ENCODE data around the gene UBE2A. TPM values are rescaled to one million over a fixed set of nuclear protein-coding genes. Genes with fewer than 3 reads are reported as not detected.

UBE2A gene
- total RNA-seq, 6 experiments from 2014 or later, result 11.9 to 20.4 (median 16.2) TPM

- no peaks in the 10 kb centered on the region for H3K36me3 ChIP-seq
- ATAC-seq (no peak), DNase-seq (no peak)
- no peaks in the 10 kb centered on the region for H3K4me1 ChIP-seq
- no peak overlapping the region for H3K4me3 ChIP-seq
- no peak for TF ChIP-seq CTCF (IDR thresholded peaks at IDR 0.05)
- no peak for TF ChIP-seq POLR2A (IDR thresholded peaks at IDR 0.05)
- WGBS (ENCODE audit: insufficient coverage, low coverage, low lambda C conversion rate, missing lambda C conversion rate), result 47% methylated on average over 2 of the region's 2 CpGs
- H3K27me3 ChIP-seq, result no peaks in the 10 kb centered on the region
- intact Hi-C loops (cut with DNase I), result no loop called here
- no peak overlapping the region for H3K27ac ChIP-seq
- no peaks in the 10 kb centered on the region for H3K9me3 ChIP-seq
These were observed 9.2 kb downstream of the UBE2A start for GRCh38 chrX:119583431-119584059.

GRCh38 chrX:119589810-119590209 is 15.4 kb downstream of the UBE2A start:
- no peak overlapping the region for H3K4me3 ChIP-seq
- no peak overlapping the region for H3K27ac ChIP-seq
- H3K36me3 ChIP-seq, result peaks cover 0 to 5% (median 0%) of the 10 kb centered on the region in 4 donors
- TF ChIP-seq POLR2A (IDR thresholded peaks at IDR 0.05) (no peak), CTCF (IDR thresholded peaks at IDR 0.05) (no peak)
- DNase-seq (no peak), ATAC-seq (no peak)
- intact Hi-C loops (cut with DNase I), result no loop called here
- no peaks in the 10 kb centered on the region for H3K4me1 ChIP-seq
- no peaks in the 10 kb centered on the region for H3K27me3 ChIP-seq
- H3K9me3 ChIP-seq, result no peaks in the 10 kb centered on the region
- whole genome bisulfite sequencing (ENCODE audit: insufficient coverage, low coverage, low lambda C conversion rate, missing lambda C conversion rate), result 86% methylated on average over 5 of the region's 5 CpGs

DNA sequence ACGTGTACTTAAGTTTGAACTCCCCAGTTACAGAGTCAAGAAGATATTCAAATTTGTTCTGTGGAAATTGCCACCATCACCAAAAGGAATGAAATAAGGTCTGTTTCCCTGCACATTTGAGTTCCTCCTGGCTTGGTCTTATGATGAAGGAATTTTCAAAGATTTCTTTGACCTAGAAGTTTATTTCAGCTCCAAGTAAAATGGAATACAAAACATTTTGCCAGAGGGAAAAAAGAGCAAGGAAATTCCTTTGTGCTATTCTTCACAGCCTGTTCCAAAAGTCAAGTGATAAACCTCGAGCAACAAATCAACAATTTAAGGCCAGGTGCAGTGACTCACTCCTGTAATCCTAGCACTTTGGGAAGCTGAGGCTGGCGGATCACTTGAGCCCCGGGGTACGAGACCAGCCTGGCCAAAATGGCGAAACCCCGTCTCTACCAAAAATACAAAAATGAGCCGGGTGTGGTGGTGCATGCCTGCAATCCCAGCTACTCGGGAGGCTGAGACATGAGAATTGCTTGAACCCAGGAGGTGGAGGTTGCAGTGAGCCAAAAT is 28.4 kb downstream of the UBE2A start:
- WGBS (ENCODE audit: insufficient coverage, low coverage, low lambda C conversion rate, missing lambda C conversion rate), result 66% methylated on average over 9 of the region's 9 CpGs
- intact Hi-C loops (cut with DNase I), result no loop called here
- Histone ChIP-seq H3K4me3 (no peak overlapping the region), H3K27ac (no peak overlapping the region), H3K36me3 (no peaks in the 10 kb centered on the region), H3K9me3 (no peaks in the 10 kb centered on the region), H3K4me1 (no peaks in the 10 kb centered on the region), H3K27me3 (no peaks in the 10 kb centered on the region)
- TF ChIP-seq CTCF (IDR thresholded peaks at IDR 0.05), result no peak
- no peak for TF ChIP-seq POLR2A (IDR thresholded peaks at IDR 0.05)
- ATAC-seq (no peak), DNase-seq (no peak)

- Histone ChIP-seq H3K4me3 (peak overlapping the region; percentile 65 to 70 (median 66)), H3K27me3 (no peaks in the 10 kb centered on the region), H3K27ac (no peak overlapping the region), H3K4me1 (no peaks in the 10 kb centered on the region), H3K36me3 (no peaks in the 10 kb centered on the region), H3K9me3 (no peaks in the 10 kb centered on the region)
- ATAC-seq (no peak), DNase-seq (no peak)
- no peak for TF ChIP-seq POLR2A (IDR thresholded peaks at IDR 0.05)
- no peak for TF ChIP-seq CTCF (IDR thresholded peaks at IDR 0.05)
- intact Hi-C loops (cut with DNase I), result no loop called here
- WGBS (ENCODE audit: insufficient coverage, low coverage, low lambda C conversion rate, missing lambda C conversion rate), result 47% methylated on average over 17 of the region's 17 CpGs
These were observed 30.6 kb downstream of the UBE2A start for GRCh38 chrX:119604766-119605463.
